Testis (tissue), 2 donors: ENCODE measurements around the gene PURA.

Experiments used
- POLR2A ChIP-seq: fragments of 450-650 bp; IDR thresholded peaks from one replicate; pipeline ENCODE4 v1.6.1; 2017; ENCODE audit warnings: antibody characterized with exemption, mild to moderate bottlenecking, moderate library complexity
- TF ChIP-seq, protein P1 (sequence below), 3 experiments: fragments of 450-650 bp in 2 of 3; fragments of 200-600 bp in 1 of 3; sonication (generic) in 1 of 3; IDR thresholded peaks; one replicate each; pipeline ENCODE4 v1.5.1; 2016 to 2019; ENCODE audit warnings: antibody characterized with exemption in 3 of 3, mild to moderate bottlenecking in 2 of 3, moderate library complexity in 1 of 3

DNA sequence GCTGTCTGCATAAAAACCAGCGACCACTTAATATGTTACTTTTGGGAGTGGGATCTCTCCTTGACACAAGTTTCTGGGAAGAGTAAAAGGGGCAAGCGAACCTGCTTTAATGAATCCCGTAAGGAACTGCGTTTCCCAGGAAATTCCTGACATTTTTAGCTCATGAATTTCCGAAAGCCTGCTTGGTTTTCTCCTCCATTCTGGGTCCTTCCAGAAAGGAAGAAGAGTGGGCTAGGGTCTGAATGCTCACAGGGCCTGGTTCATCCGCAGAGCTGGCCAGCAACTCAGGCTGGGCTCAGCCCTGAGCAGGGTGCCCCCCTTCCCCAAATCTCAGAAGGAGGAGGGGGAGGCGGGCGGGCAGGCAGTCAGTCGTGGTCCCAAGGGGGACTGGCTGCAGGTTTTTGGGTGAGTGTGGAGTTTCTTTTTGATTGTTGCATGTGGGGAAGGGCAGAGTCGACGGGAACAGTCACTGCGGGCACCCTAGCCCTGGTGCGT lies 1.2 kb upstream of the PURA start:
- TF ChIP-seq, protein P1, sequence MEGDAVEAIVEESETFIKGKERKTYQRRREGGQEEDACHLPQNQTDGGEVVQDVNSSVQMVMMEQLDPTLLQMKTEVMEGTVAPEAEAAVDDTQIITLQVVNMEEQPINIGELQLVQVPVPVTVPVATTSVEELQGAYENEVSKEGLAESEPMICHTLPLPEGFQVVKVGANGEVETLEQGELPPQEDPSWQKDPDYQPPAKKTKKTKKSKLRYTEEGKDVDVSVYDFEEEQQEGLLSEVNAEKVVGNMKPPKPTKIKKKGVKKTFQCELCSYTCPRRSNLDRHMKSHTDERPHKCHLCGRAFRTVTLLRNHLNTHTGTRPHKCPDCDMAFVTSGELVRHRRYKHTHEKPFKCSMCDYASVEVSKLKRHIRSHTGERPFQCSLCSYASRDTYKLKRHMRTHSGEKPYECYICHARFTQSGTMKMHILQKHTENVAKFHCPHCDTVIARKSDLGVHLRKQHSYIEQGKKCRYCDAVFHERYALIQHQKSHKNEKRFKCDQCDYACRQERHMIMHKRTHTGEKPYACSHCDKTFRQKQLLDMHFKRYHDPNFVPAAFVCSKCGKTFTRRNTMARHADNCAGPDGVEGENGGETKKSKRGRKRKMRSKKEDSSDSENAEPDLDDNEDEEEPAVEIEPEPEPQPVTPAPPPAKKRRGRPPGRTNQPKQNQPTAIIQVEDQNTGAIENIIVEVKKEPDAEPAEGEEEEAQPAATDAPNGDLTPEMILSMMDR (IDR thresholded peaks at IDR 0.05) = no peak
- no peak for TF ChIP-seq POLR2A
